ENCODE data around the gene ASTN2.

Gene ASTN2

DNA sequence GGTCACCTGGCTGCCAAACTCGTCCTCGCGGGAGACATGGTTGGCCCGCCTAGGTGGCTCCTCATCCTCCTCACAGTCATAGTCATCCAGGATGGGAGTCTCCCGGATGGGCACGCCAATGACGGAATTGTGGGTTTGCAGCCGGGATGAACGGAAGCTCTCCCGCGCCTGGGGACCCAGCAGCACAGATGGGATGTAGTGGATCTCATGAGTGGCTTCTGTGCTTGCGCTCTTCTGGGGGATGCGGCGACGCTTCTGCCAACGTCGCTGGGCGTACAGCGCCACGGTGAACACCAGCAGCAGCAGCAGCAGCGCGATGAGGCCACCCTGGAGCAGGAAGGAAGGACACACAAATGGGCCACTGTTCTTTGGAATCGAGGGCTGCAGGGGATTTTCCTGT, 200.4 kb downstream of the ASTN2 start:
- DNase-seq (no peak), ATAC-seq (ENCODE audit: insufficient read depth, low read depth) (no peak)
- Histone ChIP-seq H3K4me2 (ENCODE audit: insufficient read depth, low read length) (no peak overlapping the region), H3K9ac (ENCODE audit: low read depth, low read length) (no peak overlapping the region), H3K36me3 (ENCODE audit: insufficient read depth, low read length) (no peaks in the 10 kb centered on the region), H3K27me3 (ENCODE audit: insufficient read depth, low read length, poor library complexity) (no peaks in the 10 kb centered on the region), H3K79me2 (ENCODE audit: insufficient read depth, low read length) (no peaks in the 10 kb centered on the region), H4K20me1 (ENCODE audit: insufficient read depth, low read length) (no peaks in the 10 kb centered on the region), H3K4me3 (ENCODE audit: low read depth in 1 of 2, low read length in 2 of 2) (no peak overlapping the region), H3K27ac (ENCODE audit: low read length) (no peak overlapping the region), H2AFZ (ENCODE audit: low read depth, low read length) (no peak overlapping the region), H3K4me1 (ENCODE audit: insufficient read depth, low read length) (no peaks in the 10 kb centered on the region), H3K9me3 (ENCODE audit: insufficient read depth, low read length, severe bottlenecking) (no peaks in the 10 kb centered on the region)
- TF ChIP-seq EZH2 (IDR thresholded peaks at IDR 0.05; ENCODE audit: borderline replicate concordance, low read depth, low read length, severe bottlenecking) = no peak
- TF ChIP-seq, protein P1, sequence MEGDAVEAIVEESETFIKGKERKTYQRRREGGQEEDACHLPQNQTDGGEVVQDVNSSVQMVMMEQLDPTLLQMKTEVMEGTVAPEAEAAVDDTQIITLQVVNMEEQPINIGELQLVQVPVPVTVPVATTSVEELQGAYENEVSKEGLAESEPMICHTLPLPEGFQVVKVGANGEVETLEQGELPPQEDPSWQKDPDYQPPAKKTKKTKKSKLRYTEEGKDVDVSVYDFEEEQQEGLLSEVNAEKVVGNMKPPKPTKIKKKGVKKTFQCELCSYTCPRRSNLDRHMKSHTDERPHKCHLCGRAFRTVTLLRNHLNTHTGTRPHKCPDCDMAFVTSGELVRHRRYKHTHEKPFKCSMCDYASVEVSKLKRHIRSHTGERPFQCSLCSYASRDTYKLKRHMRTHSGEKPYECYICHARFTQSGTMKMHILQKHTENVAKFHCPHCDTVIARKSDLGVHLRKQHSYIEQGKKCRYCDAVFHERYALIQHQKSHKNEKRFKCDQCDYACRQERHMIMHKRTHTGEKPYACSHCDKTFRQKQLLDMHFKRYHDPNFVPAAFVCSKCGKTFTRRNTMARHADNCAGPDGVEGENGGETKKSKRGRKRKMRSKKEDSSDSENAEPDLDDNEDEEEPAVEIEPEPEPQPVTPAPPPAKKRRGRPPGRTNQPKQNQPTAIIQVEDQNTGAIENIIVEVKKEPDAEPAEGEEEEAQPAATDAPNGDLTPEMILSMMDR (IDR thresholded peaks at IDR 0.05; ENCODE audit: borderline replicate concordance, extremely low read depth, low read length, poor library complexity, severe bottlenecking) = no peak

- no peaks in the 10 kb centered on the region for H3K9me3 ChIP-seq (ENCODE audit: insufficient read depth, low read length, severe bottlenecking)
Measured at GRCh38 chr9:117211280-117211679, 203.6 kb downstream of the ASTN2 start.

GRCh38 chr9:117205806-117206205, 209.1 kb downstream of the ASTN2 start:
- H3K79me2 ChIP-seq (ENCODE audit: insufficient read depth, low read length) = no peaks in the 10 kb centered on the region
- H2AFZ ChIP-seq (ENCODE audit: low read depth, low read length) = no peak overlapping the region
- no peaks in the 10 kb centered on the region for H3K27me3 ChIP-seq (ENCODE audit: insufficient read depth, low read length, poor library complexity)
- H3K4me3 ChIP-seq (ENCODE audit: low read depth in 1 of 2, low read length in 2 of 2) = no peak overlapping the region
- no peaks in the 10 kb centered on the region for H4K20me1 ChIP-seq (ENCODE audit: insufficient read depth, low read length)
- H3K27ac ChIP-seq (ENCODE audit: low read length) = no peak overlapping the region
- ATAC-seq (ENCODE audit: insufficient read depth, low read depth) = no peak
- TF ChIP-seq, protein P1 (IDR thresholded peaks at IDR 0.05; ENCODE audit: borderline replicate concordance, extremely low read depth, low read length, poor library complexity, severe bottlenecking) = no peak
- no peak for TF ChIP-seq EZH2 (IDR thresholded peaks at IDR 0.05; ENCODE audit: borderline replicate concordance, low read depth, low read length, severe bottlenecking)
- H3K9me3 ChIP-seq (ENCODE audit: insufficient read depth, low read length, severe bottlenecking) = no peaks in the 10 kb centered on the region
- no peak overlapping the region for H3K4me2 ChIP-seq (ENCODE audit: insufficient read depth, low read length)
- H3K4me1 ChIP-seq (ENCODE audit: insufficient read depth, low read length) = no peaks in the 10 kb centered on the region
- no peak overlapping the region for H3K9ac ChIP-seq (ENCODE audit: low read depth, low read length)
- no peak for DNase-seq
- no peaks in the 10 kb centered on the region for H3K36me3 ChIP-seq (ENCODE audit: insufficient read depth, low read length)

More at GRCh38 chr9:117211280-117211679, 203.6 kb downstream of the ASTN2 start:
- DNase-seq = no peak
- Histone ChIP-seq H3K9ac (ENCODE audit: low read depth, low read length) (no peak overlapping the region), H3K36me3 (ENCODE audit: insufficient read depth, low read length) (no peaks in the 10 kb centered on the region), H4K20me1 (ENCODE audit: insufficient read depth, low read length) (no peaks in the 10 kb centered on the region), H3K27me3 (ENCODE audit: insufficient read depth, low read length, poor library complexity) (no peaks in the 10 kb centered on the region), H3K4me1 (ENCODE audit: insufficient read depth, low read length) (no peaks in the 10 kb centered on the region), H2AFZ (ENCODE audit: low read depth, low read length) (no peak overlapping the region), H3K27ac (ENCODE audit: low read length) (no peak overlapping the region), H3K4me3 (ENCODE audit: low read depth in 1 of 2, low read length in 2 of 2) (no peak overlapping the region), H3K79me2 (ENCODE audit: insufficient read depth, low read length) (no peaks in the 10 kb centered on the region), H3K4me2 (ENCODE audit: insufficient read depth, low read length) (no peak overlapping the region)
- TF ChIP-seq, protein P1 (IDR thresholded peaks at IDR 0.05; ENCODE audit: borderline replicate concordance, extremely low read depth, low read length, poor library complexity, severe bottlenecking) = no peak
- no peak for TF ChIP-seq EZH2 (IDR thresholded peaks at IDR 0.05; ENCODE audit: borderline replicate concordance, low read depth, low read length, severe bottlenecking)
- ATAC-seq (ENCODE audit: insufficient read depth, low read depth) = no peak

GRCh38 chr9:117204971-117205370, 209.9 kb downstream of the ASTN2 start:
- no peak overlapping the region for H3K27ac ChIP-seq (ENCODE audit: low read length)
- no peaks in the 10 kb centered on the region for H3K9me3 ChIP-seq (ENCODE audit: insufficient read depth, low read length, severe bottlenecking)
- no peaks in the 10 kb centered on the region for H3K79me2 ChIP-seq (ENCODE audit: insufficient read depth, low read length)
- H3K27me3 ChIP-seq (ENCODE audit: insufficient read depth, low read length, poor library complexity) = no peaks in the 10 kb centered on the region
- H3K4me3 ChIP-seq (ENCODE audit: low read depth in 1 of 2, low read length in 2 of 2) = no peak overlapping the region
- H4K20me1 ChIP-seq (ENCODE audit: insufficient read depth, low read length) = no peaks in the 10 kb centered on the region
- TF ChIP-seq, protein P1 (IDR thresholded peaks at IDR 0.05; ENCODE audit: borderline replicate concordance, extremely low read depth, low read length, poor library complexity, severe bottlenecking) = no peak
- TF ChIP-seq EZH2 (IDR thresholded peaks at IDR 0.05; ENCODE audit: borderline replicate concordance, low read depth, low read length, severe bottlenecking) = no peak
- H3K4me1 ChIP-seq (ENCODE audit: insufficient read depth, low read length) = no peaks in the 10 kb centered on the region
- no peak overlapping the region for H2AFZ ChIP-seq (ENCODE audit: low read depth, low read length)
- no peak for DNase-seq
- H3K4me2 ChIP-seq (ENCODE audit: insufficient read depth, low read length) = no peak overlapping the region
- no peaks in the 10 kb centered on the region for H3K36me3 ChIP-seq (ENCODE audit: insufficient read depth, low read length)
- no peak overlapping the region for H3K9ac ChIP-seq (ENCODE audit: low read depth, low read length)
- no peak for ATAC-seq (ENCODE audit: insufficient read depth, low read depth)

Measured in DND-41 (cell line).